GM21619 (cell line): ENCODE data around the gene NDC80.
A peak's percentile ranks its signal among the peaks of the same experiment; 100 is the strongest.

Experiments
- ATAC-seq: cut with Tn5 transposase; IDR thresholded peaks from one replicate; pipeline ENCODE4 v1.9.1; 2021; ENCODE audit not compliant: unreplicated experiment

The NDC80 gene

GRCh38 chr18:2555895-2556294, 15.5 kb upstream of the NDC80 start:
- ATAC-seq, result no peak

- ATAC-seq, result no peak
Observed at GRCh38 chr18:2557536-2557935, 13.8 kb upstream of the NDC80 start.

- ATAC-seq, result no peak
Observed at GRCh38 chr18:2559249-2559648, 12.1 kb upstream of the NDC80 start.

GRCh38 chr18:2564373-2564772, 7.0 kb upstream of the NDC80 start:
- ATAC-seq, result no peak

GRCh38 chr18:2568129-2568528, 3.2 kb upstream of the NDC80 start:
- no peak for ATAC-seq

GRCh38 chr18:2568605-2569004, 2.8 kb upstream of the NDC80 start:
- ATAC-seq, result no peak

- ATAC-seq, result no peak
Observed at GRCh38 chr18:2569338-2570207, 1.8 kb upstream of the NDC80 start.

GRCh38 chr18:2570772-2571199, 571 bp upstream of the NDC80 start:
- ATAC-seq, result peak; percentile 38

- ATAC-seq, result peak; percentile 10
Observed at GRCh38 chr18:2572171-2572569, 813 bp downstream of the NDC80 start.

- ATAC-seq, result no peak
Observed at GRCh38 chr18:2572892-2573291, 1.5 kb downstream of the NDC80 start.

GRCh38 chr18:2573408-2573807, 2.1 kb downstream of the NDC80 start:
- ATAC-seq, result no peak

GRCh38 chr18:2587788-2588187, 16.4 kb downstream of the NDC80 start:
- ATAC-seq, result no peak

- no peak for ATAC-seq
Observed at GRCh38 chr18:2588666-2589344, 17.4 kb downstream of the NDC80 start.

GRCh38 chr18:2589345-2590068, 18.1 kb downstream of the NDC80 start:
- ATAC-seq, result no peak

GRCh38 chr18:2590303-2590702, 18.9 kb downstream of the NDC80 start:
- no peak for ATAC-seq

- no peak for ATAC-seq
Observed at GRCh38 chr18:2597639-2598038, 26.3 kb downstream of the NDC80 start.

GRCh38 chr18:2602844-2603243, 31.5 kb downstream of the NDC80 start:
- ATAC-seq, result no peak

- ATAC-seq, result no peak
Observed at GRCh38 chr18:2606335-2606734, 35.0 kb downstream of the NDC80 start.

- no peak for ATAC-seq
Observed at GRCh38 chr18:2609604-2610003, 38.2 kb downstream of the NDC80 start.

GRCh38 chr18:2610549-2610948, 39.2 kb downstream of the NDC80 start:
- no peak for ATAC-seq

GRCh38 chr18:2612996-2613395, 41.6 kb downstream of the NDC80 start:
- ATAC-seq, result no peak
